SKM-1 treated with dmso at 0.1 percent for 144 hours (cell line): Measurements from ENCODE around the gene SPATA24.
"Not testable (repeated sequence)": the region's sequence is repeated elsewhere in the genome, so short reads cannot be mapped to it uniquely, and the experiment has no call there.

Experiments
- DNase-seq: peaks from one replicate; lab custom pipeline; 2025; ENCODE audit not compliant: unreplicated experiment; lab: John Stamatoyannopoulos, UW

Gene SPATA24

DNA sequence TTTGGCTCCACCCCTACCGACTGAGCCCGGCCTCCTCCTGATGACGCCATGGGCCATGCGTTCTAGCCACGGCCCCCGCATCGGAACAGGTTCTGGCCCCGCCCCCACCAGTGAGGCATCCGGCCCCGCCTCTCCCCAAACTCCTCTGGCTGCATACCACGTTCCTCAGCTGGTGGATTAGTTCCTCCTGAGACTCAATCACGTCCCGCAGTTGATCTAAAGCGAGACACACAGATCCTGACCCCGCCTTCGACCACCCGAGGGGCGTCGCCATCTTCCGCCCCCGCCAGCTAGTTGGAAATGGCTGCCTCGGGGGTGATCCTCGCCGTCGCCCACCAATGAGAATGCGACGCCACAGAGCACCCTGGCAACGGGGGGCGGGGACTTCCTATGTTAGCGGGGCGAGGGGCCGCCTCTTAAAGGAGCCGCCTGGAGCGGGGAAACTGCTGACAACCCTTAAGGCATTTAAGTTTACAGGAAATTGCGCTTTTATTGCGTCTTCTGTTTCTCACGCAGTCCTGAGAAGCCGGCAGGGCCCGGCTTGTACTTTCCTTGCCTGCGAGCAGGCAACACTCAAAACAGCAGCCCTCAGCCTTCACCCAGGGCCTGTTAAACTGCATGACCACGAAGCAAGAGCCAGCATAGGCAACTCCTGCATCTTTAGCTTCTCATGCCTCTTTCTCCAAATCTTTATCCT lies at the start of gene SPATA24:
SPATA24 (minus strand) TSS at position 303 of the 697 bp plus-strand sequence; CDS start at position 274, 29 bp downstream.
- peak; percentile 95 for DNase-seq

GRCh38 chr5:139451878-139452660 lies 48.2 kb upstream of the SPATA24 start:
- DNase-seq = no peak

DNA sequence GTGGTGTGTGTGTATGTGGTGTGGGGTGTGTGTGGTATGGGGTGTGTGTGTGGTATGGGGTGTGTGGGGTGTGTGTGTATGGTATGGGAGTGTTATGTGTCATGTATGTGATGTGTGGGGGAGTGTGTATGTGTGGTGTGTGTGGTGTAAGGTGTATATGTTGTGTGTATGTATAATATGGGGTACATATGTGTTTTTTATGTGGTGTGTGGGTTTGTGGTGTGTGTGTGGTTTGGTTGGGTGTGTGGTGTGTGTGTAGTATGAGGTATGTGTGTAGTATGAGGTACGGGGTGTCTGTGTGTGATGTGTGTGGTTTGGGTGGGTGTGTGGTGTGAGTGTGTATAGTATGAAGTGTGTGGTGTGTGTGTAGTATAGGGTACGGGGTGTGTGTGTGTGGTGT lies 47.3 kb upstream of the SPATA24 start:
- no peak for DNase-seq

- DNase-seq = no peak
Measured at GRCh38 chr5:139446956-139447779, 43.3 kb upstream of the SPATA24 start.

GRCh38 chr5:139445325-139446170 lies 41.7 kb upstream of the SPATA24 start:
- DNase-seq = no peak

GRCh38 chr5:139443831-139444453 lies 40.1 kb upstream of the SPATA24 start:
- no peak for DNase-seq

DNA sequence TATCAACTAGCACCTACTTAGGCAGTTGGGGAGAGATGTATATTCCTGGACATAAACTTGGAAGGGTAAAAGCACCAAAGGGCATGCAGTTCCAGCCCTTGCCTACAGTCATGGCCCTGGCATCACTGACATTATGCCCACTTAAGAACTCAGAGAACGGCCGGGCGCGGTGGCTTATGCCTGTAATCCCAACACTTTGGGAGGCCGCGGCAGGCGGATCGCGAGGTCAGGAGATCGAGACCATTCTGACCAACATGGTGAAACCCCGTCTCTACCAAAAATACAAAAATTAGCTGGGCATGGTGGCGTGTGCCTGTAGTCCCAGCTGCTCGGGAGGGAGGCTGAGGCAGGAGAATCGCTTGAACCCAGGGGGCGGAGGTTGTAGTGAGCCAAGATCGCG lies 36.5 kb upstream of the SPATA24 start:
- not testable (repeated sequence) for DNase-seq

DNA sequence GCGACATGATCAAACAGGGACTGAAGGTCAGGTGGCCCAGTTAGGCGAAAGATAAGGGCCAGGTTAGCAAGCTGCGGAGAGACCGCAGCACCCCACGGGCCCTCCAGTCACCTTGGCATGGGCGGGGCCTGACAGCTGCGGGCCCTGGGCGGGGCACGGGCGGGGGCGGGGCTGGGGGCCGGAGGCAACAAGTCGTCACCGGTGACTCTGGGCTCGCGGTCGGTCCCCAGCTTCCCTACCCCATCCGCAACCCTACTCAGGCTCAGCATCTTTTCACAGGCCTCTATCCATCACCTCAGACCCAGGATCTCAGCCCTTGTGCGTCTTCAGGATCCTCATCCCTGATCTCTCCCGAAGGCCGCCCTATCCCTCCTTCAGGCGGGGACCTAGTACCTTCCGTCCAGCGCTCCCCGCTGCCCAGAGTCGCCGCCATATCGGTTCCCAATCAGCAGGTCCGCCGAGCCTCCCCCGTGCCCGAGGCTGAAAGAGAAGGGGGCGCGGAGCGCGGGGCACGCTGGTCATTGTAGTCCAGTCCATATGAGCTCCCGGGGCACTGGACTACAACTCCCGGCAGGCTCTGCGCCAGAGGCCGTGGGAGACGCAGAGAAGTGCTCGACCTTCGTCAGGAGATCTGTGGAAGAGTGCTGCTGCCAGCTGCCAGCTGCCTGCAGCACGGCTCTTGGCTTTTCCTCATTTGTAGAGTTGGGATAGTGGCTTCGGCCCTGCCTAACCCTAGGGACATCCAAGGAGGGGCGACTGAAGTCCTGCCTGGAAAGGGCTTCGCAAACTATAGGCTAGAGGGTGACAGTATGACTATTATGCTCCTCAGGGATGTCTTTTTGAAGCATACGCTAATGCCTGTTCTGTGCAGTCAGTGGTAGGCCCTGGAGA lies 35.4 kb upstream of the SPATA24 start, which contains the start of gene DNAJC18:
DNAJC18 (minus strand) TSS at position 513 of the 891 bp plus-strand sequence; CDS start at position 433, 80 bp downstream.
- DNase-seq = peak; percentile 79

DNA sequence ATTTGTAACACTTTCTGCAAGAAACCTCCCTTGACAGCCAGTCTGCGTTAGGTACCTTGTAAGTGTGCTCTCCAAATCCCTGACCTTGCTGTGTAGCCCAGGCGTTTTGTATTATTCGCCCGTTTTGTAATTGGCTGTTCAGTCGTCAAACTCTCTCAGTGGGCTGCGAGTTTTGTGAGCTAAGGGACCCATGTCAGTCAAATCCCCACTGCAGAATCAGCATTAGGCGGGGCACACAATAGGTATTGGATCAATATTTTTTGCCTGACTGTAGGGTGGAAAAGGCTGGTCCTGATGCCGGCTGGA lies 34.8 kb upstream of the SPATA24 start:
- DNase-seq = no peak

GRCh38 chr5:139435676-139436075 lies 31.8 kb upstream of the SPATA24 start:
- DNase-seq = no peak

- DNase-seq = no peak
Measured at GRCh38 chr5:139431706-139432105, 27.8 kb upstream of the SPATA24 start.

DNA sequence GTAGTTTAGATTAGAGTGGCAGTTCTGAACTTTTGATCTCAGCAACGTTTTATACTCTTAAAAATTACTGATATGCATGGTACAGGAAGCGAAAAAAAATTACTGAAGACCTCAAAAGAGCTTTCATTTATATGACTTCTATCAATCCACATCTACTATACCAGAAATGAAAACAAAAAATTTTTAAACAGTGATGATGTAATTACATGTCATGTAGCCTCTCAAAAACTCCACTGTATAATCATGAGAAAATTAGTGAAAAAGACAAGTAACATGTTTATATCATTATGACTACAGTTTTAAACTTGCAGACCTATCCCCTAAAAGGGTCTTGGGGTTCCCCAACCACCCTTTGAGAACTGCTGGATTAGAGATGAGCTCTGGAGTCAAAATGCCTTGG lies 26.1 kb upstream of the SPATA24 start:
- DNase-seq = no peak

GRCh38 chr5:139426203-139426885 lies 22.5 kb upstream of the SPATA24 start:
- DNase-seq = no peak

DNA sequence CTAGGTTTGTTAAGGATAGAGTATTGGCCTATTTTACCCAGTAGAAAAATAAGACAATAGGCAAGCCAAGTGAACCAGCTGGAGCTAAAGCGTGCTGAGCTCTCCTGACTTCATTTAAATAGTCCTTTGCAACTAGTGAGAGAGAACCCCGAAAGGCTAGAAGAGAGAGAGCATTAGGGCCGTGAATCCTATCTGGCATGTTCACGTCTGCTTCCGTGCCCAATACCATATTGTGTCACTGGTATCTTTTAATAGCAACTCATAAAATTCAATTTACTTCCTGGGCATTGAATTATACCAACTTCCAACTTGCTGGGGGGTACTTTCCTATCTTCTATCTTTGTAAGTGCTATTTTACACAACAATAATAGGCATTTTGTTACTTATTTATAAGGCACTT lies 21.6 kb upstream of the SPATA24 start:
- no peak for DNase-seq

DNA sequence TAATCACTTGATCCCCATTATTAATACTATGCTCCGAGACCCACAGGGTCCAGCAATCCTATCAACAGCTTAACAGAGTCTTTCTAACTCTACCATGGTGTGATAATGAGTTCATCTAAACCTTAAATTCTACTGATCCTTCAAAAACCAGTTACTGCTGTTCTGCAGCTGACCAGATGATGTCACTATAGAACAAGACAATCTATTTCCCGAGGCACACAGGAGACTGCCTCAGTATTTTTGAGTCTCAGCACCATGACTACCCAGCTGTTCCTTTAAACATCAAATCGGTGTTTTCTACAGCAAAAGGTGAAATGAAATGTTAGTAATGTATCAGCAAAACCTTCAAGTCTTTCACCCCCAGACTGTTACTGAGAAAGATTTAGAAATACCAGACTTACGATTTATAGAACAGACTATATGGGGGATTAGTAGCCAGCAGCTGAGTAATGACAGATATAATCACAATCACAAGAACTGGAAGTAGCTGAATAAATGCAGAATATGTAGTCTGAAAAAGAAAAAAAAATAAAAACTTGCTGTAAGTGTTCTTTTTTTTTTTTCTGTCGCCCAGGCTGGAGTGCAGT lies 18.5 kb upstream of the SPATA24 start:
- DNase-seq = peak; percentile 86

DNA sequence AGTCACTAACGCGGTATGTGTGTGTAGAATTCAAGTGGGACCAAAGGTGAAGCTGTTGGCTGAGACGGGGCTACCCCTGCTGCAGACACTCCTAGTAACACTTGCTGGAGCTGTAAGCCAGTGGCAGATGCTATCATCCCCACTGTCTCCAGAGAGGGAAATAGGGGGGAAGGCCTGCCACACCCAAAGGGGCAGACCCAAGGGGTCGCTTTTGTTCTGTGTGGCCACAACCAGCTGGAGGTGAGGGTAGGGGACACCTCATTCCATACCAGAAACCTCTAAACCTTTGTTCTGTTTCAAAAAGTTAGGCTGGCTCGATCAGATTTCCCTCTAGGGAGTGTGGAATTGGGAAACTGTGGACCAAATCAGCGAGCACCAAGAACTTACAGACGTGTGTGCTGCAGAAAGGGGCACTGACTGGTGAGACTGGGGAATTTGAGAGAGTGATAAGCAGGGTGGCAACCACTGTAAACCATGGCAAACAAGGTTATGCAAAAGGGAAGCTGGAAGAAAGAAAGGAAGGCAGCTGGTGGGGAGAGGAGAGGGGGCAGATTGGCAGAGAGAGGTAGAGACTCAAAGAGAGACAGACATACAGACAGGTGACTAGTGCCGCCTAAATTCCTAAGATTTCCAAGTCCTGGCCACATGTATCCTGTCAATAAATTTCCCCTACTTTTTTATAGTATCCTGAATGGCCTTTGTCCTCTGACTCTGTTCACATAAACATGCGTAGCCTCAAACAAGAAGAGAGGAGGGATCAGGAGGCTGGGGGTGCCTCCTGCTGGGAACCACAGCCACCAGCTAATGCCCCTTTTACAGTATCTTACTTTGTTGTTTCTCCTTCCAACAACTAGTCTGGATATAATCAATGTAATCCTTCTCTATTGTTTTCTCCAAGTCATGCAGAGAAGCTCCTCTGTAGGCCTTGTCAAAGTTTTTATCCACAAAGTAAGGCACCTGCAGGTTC lies 15.6 kb upstream of the SPATA24 start:
- no peak for DNase-seq

GRCh38 chr5:139418793-139419192 lies 14.9 kb upstream of the SPATA24 start:
- DNase-seq = no peak
